GM19328 (cell line): Measurements from ENCODE around the gene HEMK1.

ENCODE experiments used
- ATAC-seq: cut with Tn5 transposase; IDR thresholded peaks from one replicate; pipeline ENCODE4 v1.9.1; 2021; ENCODE audit warnings: mild to moderate bottlenecking, moderate library complexity; ENCODE audit not compliant: unreplicated experiment

Gene HEMK1, protein sequence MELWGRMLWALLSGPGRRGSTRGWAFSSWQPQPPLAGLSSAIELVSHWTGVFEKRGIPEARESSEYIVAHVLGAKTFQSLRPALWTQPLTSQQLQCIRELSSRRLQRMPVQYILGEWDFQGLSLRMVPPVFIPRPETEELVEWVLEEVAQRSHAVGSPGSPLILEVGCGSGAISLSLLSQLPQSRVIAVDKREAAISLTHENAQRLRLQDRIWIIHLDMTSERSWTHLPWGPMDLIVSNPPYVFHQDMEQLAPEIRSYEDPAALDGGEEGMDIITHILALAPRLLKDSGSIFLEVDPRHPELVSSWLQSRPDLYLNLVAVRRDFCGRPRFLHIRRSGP

DNA sequence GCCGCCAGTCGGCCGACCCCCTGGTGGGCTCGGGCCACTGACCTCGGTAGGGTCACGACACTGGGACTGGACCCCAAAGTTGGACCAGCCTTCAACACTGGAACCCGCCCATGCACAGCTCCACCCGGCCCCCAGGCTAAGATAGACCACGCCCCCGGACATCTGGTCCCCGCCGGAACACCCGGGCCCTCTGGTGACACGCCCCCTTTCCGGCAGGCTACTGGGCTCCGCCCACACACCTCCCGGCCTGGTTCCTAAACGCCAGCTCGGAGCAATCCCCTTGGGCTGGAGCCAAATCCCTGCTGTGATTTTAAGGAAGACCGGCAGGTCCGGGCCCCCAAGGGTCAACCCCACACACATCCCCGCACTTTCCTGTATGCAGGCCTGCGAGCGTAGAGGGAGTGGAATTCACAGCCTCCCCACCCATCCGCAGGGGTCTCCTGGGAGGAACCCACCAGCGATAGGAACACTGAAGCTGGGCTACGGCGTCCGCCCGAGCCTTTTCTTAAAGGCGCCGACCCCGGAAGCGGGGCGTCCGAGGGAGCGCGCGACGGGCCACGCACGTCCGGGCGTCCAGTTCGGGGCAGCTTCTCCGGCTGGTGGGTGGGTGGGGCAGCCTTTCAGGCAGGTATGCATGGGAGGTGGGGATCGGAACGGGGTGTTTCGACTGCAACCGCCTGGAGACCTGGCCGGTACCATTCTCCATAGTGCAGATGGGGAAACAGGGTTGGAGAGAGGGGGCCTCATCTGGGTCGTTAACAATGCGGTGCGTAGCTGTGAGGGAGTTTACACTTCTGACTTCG, at the start of gene HEMK1:
HEMK1 (plus strand) TSS at position 576 of the 803 bp plus-strand sequence. CDS start 1,583 bp downstream, outside the sequence.
- peak; percentile 57 for ATAC-seq

DNA sequence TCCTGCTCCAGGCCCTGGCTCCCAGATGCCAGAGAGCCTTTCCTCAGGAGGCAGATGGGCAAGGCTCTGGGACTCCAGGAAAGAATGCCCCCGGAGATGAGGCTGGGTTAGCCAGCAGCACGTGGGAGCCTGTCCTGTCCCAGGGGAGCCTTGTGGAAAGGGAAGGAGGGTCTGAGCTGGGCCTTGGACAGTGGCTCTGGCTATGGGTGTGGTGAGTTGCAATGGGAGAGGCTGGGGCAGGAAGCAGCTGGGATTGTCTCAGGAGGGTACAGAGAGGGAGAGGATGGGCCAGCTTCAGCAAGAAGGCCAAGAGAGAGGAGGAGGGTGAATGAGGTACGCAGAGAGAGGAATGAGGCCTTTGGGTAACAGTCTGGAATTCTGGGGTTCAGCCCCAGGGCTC, 48.5 kb upstream of the HEMK1 start:
- no peak for ATAC-seq

DNA sequence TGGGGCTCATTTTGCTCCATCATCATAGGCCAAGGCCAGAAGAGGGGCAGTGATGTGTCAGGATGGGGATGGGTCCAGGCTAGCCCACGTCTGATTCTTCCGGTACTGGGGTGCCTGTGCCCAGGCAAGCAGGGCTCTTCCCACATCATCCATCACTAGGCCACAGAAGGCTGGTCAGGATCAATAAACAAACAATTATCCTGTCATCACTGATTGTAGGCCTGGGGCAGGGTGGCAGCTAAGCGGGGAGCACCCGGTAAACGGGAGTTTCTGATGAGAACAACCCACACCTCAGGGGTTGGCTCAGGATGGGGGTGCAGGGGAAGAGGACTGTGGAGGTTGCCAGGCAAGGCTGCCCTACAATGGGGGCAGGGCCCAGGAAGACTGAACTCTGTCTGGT, 47.8 kb upstream of the HEMK1 start:
- ATAC-seq = no peak

DNA sequence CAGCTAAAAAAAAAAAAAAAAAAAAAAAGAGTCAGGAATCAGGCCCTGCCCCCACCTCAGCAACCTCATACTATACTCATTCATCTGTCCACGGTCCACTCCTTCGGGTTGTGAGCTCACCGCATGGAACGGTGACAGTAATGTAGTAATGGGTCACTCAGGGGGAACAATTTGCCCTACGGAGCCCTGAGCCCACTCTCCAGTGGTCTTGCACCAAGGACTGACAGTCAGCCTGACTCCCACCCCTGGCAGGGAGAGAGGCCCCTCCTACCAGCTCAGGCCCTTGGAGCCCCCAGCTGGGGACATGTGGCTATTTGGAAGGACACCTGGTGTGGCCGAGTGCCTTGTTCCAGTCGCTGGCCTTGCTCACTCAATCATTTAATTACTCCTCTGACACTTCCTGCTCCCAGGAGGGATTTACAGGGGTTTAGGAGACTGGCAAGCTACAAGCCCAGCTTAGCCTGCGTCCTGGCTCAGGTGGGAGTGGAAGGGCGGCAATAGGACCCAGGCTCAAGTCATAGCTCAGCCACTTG, 46.0 kb upstream of the HEMK1 start:
- no peak for ATAC-seq

DNA sequence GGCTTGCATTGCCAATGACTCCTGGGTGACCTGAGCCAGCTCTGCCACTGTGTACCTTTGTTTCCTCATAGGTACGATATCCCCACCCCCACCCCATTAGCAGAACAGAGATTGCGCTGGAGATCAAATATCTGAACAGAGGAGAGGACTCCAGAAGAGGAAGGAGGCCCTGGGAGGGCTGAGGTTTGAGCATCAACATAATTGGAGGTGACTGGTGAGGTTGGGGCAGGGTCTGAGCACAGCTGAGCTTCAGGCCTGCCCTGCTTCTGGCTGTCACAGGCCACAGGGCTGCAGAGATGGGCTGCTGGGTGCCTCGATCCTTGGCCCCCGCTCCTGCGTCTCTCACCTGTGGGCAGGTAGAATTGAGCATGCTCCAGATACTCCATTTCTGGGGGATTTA, 44.6 kb upstream of the HEMK1 start:
- no peak for ATAC-seq

DNA sequence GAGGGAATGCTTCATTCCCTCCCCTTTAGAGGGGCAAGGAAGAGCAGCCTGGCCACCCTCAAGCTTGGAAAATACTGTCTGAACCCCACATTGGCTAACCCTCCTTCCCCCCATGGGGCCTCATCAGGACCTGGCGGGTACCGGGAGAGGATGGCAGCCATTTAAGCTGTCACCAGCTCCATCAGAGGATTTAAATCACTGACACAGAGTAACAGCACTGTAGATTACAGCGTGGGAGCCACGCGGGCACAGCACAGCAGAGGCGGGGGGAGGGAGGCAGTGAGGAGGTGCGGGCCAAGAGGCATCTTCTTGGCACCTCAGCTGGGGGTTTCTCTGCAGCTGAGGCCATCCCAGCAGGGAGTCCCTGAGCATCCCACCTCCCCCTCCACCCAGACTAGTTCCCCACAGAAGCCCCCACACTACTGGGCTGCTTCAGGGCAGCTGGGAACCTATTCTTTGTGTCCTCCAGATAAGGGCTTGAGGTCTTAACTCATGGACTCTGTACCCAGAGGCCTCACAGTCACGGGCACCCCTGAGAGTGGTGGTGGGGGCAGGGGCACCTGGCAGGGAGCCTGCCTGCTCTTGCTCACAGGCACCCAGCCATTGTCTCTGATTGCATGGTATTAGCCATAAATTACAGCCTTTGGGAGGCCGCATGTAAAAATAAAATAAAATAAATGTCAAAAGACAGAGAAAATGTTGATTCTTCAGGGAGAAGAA, 44.0 kb upstream of the HEMK1 start:
- ATAC-seq = no peak

DNA sequence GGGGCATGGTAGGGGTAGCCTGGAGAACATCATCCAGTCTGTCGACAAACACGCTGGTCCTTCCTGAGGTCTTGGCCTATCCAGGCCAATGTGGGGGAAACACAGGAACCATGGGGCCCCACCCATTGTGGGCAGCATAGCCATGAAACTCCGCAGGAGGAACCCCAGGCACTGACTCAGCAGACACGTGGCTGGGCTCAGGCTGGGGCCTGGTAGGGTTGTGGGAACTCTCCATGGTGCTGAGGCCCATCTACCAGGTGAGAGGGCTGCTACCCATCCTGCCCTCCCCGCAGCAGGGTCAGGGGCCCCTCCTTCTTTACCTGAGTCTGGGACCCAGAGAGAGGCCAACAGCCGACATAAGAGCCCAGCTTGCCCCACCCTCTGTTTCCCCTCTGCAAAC, 43.3 kb upstream of the HEMK1 start:
- no peak for ATAC-seq

DNA sequence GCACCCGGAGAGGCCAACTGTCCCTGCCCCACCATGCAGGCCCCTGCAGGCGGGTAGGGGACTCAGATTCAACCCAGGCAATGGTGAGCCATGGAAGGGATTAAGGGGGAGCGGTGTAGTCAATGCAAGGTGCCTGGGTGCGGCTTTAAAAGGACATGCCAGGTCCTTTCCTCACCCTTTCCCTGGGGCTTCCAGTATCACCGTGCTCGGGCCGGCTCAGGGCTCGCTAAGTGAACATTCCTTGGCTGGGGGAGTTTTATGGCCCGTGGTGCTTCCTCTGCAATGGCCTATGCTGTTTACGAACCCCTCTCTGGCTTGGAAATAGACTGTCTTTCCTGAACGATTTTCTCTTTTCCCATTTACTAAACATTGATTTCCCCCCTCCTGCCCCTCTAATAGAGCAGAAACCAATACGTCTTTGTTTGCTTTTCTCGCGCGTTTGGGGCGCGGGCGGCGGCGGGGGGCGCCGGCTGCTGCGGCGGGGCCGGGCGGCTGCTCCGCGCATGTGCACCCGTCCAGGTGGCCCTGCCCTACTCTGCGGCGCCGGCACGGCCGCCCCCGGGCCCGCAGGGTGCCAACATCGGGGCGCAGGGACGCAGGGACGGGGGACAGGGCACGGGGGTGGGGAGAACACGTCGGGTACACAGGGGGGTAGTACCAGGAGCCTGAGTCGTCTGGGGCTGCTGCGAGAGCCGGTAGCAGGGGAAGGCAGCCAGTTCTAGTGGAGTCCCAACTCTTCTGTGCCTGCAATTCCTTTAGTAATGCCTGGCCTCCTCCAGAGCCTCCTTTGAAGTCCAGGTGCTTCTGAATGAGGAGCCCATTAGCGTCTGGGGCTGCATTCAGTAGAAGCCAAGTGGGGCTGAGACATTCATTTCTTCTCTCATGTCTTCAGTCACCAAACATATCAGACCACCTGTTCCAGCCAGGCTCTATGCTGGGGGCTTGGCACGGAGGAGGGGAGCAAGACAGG, 39.0 kb upstream of the HEMK1 start:
- ATAC-seq = no peak

DNA sequence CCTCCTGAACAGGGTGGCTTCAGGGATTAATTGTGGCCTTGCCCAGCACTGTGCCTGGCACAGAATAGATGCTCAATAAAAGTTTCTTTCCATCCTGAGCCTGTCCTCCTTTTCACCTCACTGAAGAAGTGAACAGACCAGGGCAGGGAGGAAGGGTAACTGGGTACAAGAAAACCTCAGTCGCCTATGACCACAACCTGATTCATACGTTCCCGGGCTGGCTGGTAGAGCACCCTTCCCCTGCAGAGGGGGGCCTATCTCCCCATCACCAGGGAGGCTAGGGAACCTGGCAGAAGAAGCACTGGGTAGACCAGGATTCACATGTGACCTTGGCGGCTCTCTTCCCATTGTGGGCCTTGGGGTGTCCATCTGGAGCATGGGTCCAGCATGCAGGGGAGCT, 38.1 kb upstream of the HEMK1 start:
- no peak for ATAC-seq

DNA sequence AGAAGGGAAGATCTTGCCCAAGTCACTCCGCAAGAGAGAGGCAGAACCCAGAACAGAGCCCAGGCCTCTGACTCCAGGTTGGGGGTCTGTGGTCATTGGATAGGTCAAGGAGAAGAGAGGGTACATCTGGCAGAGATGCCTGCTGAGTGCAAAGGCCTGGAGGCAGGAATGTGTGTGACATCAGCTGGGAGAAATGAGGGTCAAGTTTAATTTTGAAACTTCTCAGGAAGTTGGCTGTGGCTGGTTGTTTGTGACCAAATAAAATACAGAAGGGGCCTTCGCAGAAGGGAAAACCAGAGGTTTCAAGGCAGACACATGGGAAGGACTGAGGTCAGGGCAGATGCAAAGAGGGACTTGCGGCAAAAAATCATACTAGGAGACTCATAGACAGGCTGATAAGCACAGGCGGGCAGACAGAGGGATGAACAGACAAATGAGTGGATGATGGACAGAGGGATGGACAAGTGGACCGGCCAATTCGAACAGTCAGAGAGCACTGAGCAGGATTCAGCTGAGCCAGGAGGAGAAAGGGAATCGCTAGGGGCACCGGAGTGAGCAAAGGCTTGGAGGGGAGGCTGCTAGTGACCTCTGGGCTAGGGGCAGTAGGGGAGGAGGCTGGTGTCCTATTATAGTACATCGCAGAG, 37.1 kb upstream of the HEMK1 start:
- no peak for ATAC-seq

DNA sequence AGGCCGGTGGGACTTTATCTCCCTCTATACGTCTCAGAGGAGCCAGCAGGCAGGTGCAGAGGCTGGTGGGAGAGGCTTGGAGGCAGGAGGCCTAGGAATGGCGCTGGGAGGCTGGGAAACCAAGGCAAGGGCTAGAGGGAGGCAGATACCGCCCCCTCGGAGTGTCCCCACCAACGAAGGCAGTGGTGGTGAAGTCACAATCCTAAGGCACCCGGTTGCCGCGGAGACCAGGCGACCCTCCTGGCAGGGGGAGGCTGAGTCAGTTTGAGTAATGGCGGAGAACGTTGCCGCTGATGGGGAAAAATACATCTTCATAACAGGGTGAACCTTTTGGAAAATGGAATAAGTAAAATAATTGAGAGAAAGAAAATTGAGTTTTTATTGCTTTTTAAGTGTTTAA, 36.0 kb upstream of the HEMK1 start:
- no peak for ATAC-seq

DNA sequence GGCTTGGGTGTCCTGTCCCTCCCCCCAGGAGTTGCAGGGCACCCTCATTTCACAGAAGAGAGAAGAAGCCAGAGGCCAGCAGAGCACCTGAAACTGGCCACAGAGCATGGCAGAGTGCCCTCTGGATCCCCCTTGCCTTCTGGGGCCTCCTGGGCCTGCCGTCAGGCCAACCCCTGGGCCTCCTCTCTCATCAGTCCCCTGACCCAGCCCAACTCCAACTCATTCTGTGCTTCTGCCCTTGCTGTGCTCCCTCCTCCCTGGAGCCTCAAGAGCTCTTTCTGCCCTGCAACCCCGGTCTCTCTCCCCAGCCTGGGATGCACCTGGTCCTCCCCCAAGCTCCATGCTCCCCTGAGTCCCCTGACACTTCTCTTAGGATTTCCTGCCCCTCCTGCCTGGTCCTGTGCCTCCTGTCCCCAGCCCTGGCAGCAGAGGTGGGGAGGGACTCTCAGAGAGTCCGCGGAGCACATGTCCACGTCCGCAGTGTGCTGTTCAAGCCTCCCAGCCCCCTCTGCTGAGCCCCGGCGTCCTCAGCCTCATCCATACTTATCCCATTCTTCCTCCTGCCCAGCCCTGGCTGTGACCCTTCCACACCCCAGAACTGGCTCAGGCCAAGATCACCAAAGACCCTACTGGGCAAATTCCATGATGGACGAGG, 35.4 kb upstream of the HEMK1 start:
- no peak for ATAC-seq

DNA sequence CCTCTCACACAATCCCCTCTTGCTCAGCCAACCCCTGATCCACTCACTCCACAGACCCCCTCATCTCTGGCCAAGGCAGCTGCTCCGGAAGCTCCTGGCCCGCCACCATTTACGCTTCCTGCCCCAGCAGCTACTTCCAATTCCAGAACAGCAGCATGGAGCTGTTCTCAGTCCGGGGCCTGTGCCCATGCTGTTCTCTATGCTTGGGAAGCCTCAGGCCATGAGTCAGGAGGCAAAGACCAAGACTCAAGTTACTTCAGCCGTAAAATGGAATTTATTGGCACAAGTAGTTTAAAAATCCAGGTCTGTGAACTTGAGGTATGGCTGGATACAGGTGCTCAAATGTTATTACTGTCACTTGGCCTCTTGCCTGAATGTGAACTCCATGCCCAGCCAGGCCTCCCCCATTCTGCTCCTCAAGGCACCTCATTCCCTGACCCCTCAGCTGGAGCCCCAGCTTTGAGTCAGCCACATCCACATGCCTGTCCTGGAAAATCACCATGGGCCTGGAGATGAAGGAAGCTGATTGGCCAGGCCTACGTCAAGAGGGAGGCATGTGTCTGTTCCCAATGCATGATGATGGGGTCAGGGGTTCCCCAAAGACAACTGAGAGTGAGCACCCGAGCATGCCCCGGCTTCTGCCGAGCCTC, 34.5 kb upstream of the HEMK1 start:
- no peak for ATAC-seq

DNA sequence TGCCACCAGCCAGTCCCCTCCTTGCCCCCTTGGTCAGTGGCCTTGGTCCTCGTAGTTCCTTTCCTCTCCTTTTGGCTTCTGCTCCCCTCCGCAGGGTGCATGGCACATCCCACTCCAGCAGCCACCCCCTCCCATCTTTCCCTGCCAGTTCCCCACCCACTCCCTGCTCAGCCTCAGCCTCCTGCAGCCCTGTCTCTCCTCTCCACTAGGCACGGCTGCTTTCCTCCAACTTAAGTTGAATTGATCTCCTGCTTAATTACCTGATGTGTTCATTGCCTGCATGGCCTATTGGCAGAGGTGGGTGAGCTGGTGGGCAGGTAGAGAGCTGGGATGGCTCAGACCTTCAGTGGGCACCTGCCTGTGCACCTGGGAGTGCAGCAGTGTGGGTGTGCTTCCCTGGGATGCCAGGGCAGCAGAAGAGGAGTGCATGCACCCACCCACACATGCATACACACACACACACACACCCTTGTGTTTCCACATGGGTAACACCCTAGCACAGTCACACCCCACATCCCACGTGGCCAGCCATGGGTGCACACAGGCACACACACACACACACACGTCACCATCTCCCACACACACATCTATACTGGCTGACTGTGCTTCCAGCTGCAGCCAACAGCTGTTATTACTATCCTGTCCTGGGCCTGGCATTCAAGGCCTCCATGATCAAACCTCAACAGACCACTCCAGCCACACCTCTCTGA, 32.7 kb upstream of the HEMK1 start:
- no peak for ATAC-seq

DNA sequence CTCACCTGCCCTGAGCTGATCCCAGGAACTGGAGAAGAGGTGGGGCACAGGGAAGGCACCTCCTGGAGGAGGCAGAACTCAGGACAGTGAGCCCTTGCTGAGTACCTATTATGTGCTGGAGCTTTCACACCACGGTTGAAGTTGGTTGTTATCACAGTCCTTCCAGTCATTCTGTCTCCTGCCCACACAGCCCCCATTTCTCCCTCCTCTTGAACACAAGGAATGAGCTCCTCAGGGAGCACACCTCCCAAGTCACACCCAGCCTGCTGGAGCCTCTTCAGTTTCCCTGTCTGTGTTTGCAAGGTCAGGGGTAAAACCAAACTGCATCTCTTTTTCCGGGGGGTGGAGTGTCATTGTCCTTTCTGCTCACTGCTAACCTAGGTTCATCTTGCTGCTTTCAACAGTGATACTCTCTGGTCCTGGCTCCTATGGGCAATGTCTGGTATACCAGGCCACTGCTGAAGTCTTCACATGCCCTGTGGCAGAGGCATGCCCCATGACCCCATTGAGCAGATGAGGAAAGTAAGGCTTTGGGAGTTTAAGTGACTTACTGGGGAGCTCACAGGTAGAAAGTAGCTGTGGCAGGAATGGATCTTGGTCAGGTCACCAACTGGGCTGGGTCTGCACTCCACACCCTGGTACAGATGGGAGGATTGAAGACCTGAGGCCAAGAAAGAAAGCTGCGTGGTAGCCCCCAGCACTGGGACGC, 31.7 kb upstream of the HEMK1 start:
- ATAC-seq = no peak

DNA sequence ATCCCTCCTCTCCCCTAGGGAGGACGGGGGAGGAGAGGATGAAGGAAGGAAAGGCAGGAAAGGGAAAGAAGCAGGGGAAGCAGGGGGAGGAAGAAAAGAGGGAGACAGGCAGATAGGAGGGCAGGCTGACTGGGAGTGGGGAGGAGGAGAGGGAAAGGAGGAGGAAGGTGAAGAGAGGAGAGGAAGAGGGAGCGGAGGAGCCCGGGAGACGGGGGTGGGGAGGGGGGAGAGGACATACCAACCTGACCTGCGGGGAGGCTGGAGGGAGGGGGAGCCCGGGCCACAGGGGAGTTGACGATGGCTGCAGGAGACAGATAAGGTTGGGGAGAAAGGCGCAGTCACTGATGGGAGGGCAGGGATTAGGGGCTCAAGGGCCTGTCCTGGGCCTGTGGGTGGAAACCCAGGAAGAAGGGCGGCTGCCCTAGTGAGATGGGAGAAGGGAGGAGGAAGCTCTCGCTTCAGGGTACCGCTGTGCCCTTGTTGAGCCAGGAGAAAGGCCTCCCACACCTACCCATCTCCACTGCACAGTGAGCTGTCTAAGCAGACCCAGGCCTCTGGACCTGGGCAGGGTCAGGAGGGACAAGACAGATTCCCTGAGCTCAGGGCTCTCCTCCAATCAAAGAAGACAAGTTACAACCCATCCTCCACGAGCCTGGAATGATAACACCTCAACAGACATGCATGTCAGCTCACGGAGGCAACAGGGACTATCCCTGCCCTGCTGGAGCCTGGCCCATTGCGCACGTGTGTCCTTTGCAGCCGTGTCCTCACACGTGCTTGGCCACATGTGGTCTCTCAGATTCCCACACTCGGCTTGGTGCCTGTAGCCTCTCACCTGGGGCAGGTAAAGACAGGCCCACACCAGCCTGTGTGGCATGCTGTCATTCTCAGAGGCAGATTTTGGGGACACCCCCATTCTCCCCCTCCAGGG, 29.7 kb upstream of the HEMK1 start:
- no peak for ATAC-seq
